MM.1S (cell line): ENCODE data around the gene SNX11.

Experiments used
- DNase-seq: peaks from one replicate; pipeline ENCODE4 v3.0.0-alpha.2; 2015
- H2AFZ ChIP-seq: fragments of 300-600 bp; sonication (generic); 2 replicates; pipeline ENCODE4 v1.6.0; 2016; ENCODE audit warnings: antibody characterized with exemption, low read length
- H3F3A ChIP-seq: fragments of 300-600 bp; sonication (generic); 2 replicates; pipeline ENCODE4 v1.6.1; 2016; ENCODE audit warnings: mild to moderate bottlenecking, antibody characterized with exemption, low read length, moderate library complexity, mixed read lengths; ENCODE audit not compliant: insufficient read depth
- H3K27ac ChIP-seq: fragments of 300-600 bp; sonication (generic); 2 replicates; pipeline ENCODE4 v1.5.1; 2016; ENCODE audit warnings: mild to moderate bottlenecking, low read length
- H3K27me3 ChIP-seq: fragments of 300-600 bp; sonication (generic); replicated peaks from 2 replicates; pipeline ENCODE4 v1.6.0; 2016; ENCODE audit warnings: low read length; ENCODE audit not compliant: insufficient read depth
- H3K36me3 ChIP-seq: fragments of 300-600 bp; sonication (generic); replicated peaks from 2 replicates; pipeline ENCODE4 v1.6.1; 2016; ENCODE audit warnings: mild to moderate bottlenecking, low read length, mixed read lengths; ENCODE audit not compliant: insufficient read depth
- H3K4me1 ChIP-seq: fragments of 300-600 bp; sonication (generic); 2 replicates; pipeline ENCODE4 v1.6.1; 2016; ENCODE audit warnings: low read length, mixed read lengths
- H3K4me2 ChIP-seq: fragments of 300-600 bp; sonication (generic); 2 replicates; pipeline ENCODE4 v1.6.0; 2016; ENCODE audit warnings: low read depth, low read length
- H3K4me3 ChIP-seq: fragments of 300-600 bp; sonication (generic); 2 replicates; pipeline ENCODE4 v1.5.1; 2016; ENCODE audit warnings: low read length, mixed read lengths
- H3K79me2 ChIP-seq: fragments of 300-600 bp; sonication (generic); 2 replicates; pipeline ENCODE4 v1.6.1; 2016; ENCODE audit warnings: mixed run types, low read length, mixed read lengths
- H3K9ac ChIP-seq: fragments of 300-600 bp; sonication (generic); 2 replicates; pipeline ENCODE4 v1.6.1; 2016; ENCODE audit warnings: low read length, mixed read lengths
- H3K9me2 ChIP-seq: fragments of 300-600 bp; sonication (generic); replicated peaks from 2 replicates; pipeline ENCODE4 v1.6.1; 2016; ENCODE audit warnings: mild to moderate bottlenecking, low read length, mixed read lengths; ENCODE audit not compliant: insufficient read depth
- H3K9me3 ChIP-seq: fragments of 300-600 bp; sonication (generic); replicated peaks from 2 replicates; pipeline ENCODE4 v1.6.1; 2016; ENCODE audit warnings: mild to moderate bottlenecking, low read length, mixed read lengths; ENCODE audit not compliant: insufficient read depth
- H4K20me1 ChIP-seq: fragments of 300-600 bp; sonication (generic); 2 replicates; pipeline ENCODE4 v1.6.1; 2016; ENCODE audit warnings: mild to moderate bottlenecking, low read length, moderate library complexity, mixed read lengths; ENCODE audit not compliant: insufficient read depth
- CTCF ChIP-seq: fragments of 300-600 bp; sonication (generic); IDR thresholded peaks from 2 replicates; pipeline ENCODE4 v1.5.1; 2016; ENCODE audit warnings: antibody characterized with exemption, low read length, mixed read lengths
- EZH2 ChIP-seq: fragments of 300-600 bp; sonication (generic); optimal IDR thresholded peaks from 2 replicates; pipeline ENCODE3; 2017; ENCODE audit warnings: low read depth, mild to moderate bottlenecking, antibody characterized with exemption, low read length, mixed read lengths
- EZH2phosphoT487 ChIP-seq: fragments of 300-600 bp; sonication (generic); IDR thresholded peaks from 2 replicates; pipeline ENCODE4 v1.6.1; 2018; ENCODE audit warnings: antibody characterized with exemption, low read length

The SNX11 gene

GRCh38 chr17:48126532-48126850 is 18.9 kb downstream of the SNX11 start:
- H3K27me3 ChIP-seq: no peaks in the 10 kb centered on the region
- H3K9ac ChIP-seq: no peak overlapping the region
- H3K4me1 ChIP-seq: no peaks in the 10 kb centered on the region
- H3K36me3 ChIP-seq: no peaks in the 10 kb centered on the region; the same call in 1 of the 2 replicates
- no peak overlapping the region for H3K4me3 ChIP-seq
- no peak overlapping the region for H2AFZ ChIP-seq
- no peak overlapping the region for H3K27ac ChIP-seq
- no peaks in the 10 kb centered on the region for H3F3A ChIP-seq
- no peak overlapping the region for H3K4me2 ChIP-seq
- H3K79me2 ChIP-seq: no peaks in the 10 kb centered on the region
- H4K20me1 ChIP-seq: no peaks in the 10 kb centered on the region
- DNase-seq: no peak
- no peaks in the 10 kb centered on the region for H3K9me2 ChIP-seq
- TF ChIP-seq EZH2 (no peak), EZH2phosphoT487 (no peak), CTCF (no peak)
- no peaks in the 10 kb centered on the region for H3K9me3 ChIP-seq

GRCh38 chr17:48127371-48128051 is 19.9 kb downstream of the SNX11 start:
- H3K4me1 ChIP-seq: no peaks in the 10 kb centered on the region
- H3K27me3 ChIP-seq: no peaks in the 10 kb centered on the region
- H3K27ac ChIP-seq: no peak overlapping the region
- H2AFZ ChIP-seq: no peak overlapping the region
- H3F3A ChIP-seq: no peaks in the 10 kb centered on the region
- no peak for DNase-seq
- H4K20me1 ChIP-seq: no peaks in the 10 kb centered on the region
- H3K9me2 ChIP-seq: no peaks in the 10 kb centered on the region
- H3K4me3 ChIP-seq: no peak overlapping the region
- H3K9me3 ChIP-seq: no peaks in the 10 kb centered on the region
- no peak overlapping the region for H3K9ac ChIP-seq
- no peaks in the 10 kb centered on the region for H3K36me3 ChIP-seq
- H3K4me2 ChIP-seq: no peak overlapping the region
- no peaks in the 10 kb centered on the region for H3K79me2 ChIP-seq
- TF ChIP-seq CTCF (no peak), EZH2 (no peak), EZH2phosphoT487 (no peak)

- H3K4me1 ChIP-seq: no peaks in the 10 kb centered on the region
- no peak for TF ChIP-seq EZH2
- no peak for TF ChIP-seq EZH2phosphoT487
- no peak for TF ChIP-seq CTCF
- no peaks in the 10 kb centered on the region for H4K20me1 ChIP-seq
Measured at GRCh38 chr17:48128400-48128799, 20.8 kb downstream of the SNX11 start.

More at GRCh38 chr17:48128400-48128799, 20.8 kb downstream of the SNX11 start:
- Histone ChIP-seq H3K4me3 (no peak overlapping the region), H3K36me3 (no peaks in the 10 kb centered on the region), H2AFZ (no peak overlapping the region), H3K9ac (no peak overlapping the region), H3K27ac (no peak overlapping the region), H3K9me2 (no peaks in the 10 kb centered on the region), H3K27me3 (no peaks in the 10 kb centered on the region), H3K4me2 (no peak overlapping the region), H3F3A (no peaks in the 10 kb centered on the region), H3K9me3 (no peaks in the 10 kb centered on the region), H3K79me2 (no peaks in the 10 kb centered on the region)
- DNase-seq: no peak
